ENCODE data around the gene CHTF18. TPM values are rescaled to one million over a fixed set of nuclear protein-coding genes. Genes with fewer than 3 reads are reported as not detected.
A peak's percentile ranks its signal among the peaks of the same experiment; 100 is the strongest.

The CHTF18 gene
- total and polyA plus RNA-seq, 10 of the 15 experiments (the other 5 are each of a cell fraction or from before 2014, with no cell fraction given), result 1.6 to 87.8 (median 19.4) TPM

- H3K36me3 ChIP-seq (ENCODE audit: control insufficient read depth in 2 of 2, insufficient read depth in 2 of 2, low read length in 1 of 2), result no peaks in the 10 kb centered on the region
- no peak for DNase-seq (ENCODE audit: low read depth, low spot score)
- no peak overlapping the region for H3K4me3 ChIP-seq
- H3K9me3 ChIP-seq (replicated peaks; ENCODE audit: control insufficient read depth, insufficient read depth, low read length), result no peaks in the 10 kb centered on the region
- H3K4me2 ChIP-seq (ENCODE audit: control insufficient read depth, insufficient read depth), result no peak overlapping the region
- ChIA-PET RAD21 (ENCODE audit: unreplicated experiment) (no interaction called here), CTCF (no interaction called here), SMC1A (ENCODE audit: uncharacterized antibody, unreplicated experiment) (no interaction called here), POLR2A (no interaction called here)
- in situ Hi-C loops (cut with MboI) (no loop called here), intact Hi-C loops (cut with micrococcal nuclease; ENCODE audit: unreplicated experiment) (no loop called here)
- H3K79me2 ChIP-seq (ENCODE audit: control insufficient read depth, insufficient read depth, low read length), result peaks cover 5% of the 10 kb centered on the region
- WGBS (ENCODE audit: insufficient coverage, insufficient replicate concordance, low lambda C conversion rate, missing lambda C conversion rate), result 11% methylated on average over 7 of the region's 7 CpGs
- H3K27ac ChIP-seq (ENCODE audit: control insufficient read depth, insufficient read depth), result no peak overlapping the region
- no peak overlapping the region for H3K9ac ChIP-seq (ENCODE audit: control insufficient read depth, insufficient read depth, low read length)
- no peak overlapping the region for H2AFZ ChIP-seq (ENCODE audit: control insufficient read depth, low read depth, low read length)
- no peak for ATAC-seq
- FAIRE-seq, result no peak
- TF ChIP-seq BCL11A (IDR thresholded peaks at IDR 0.05; ENCODE audit: low read depth, low read length) (no peak), SUZ12 (IDR thresholded peaks at IDR 0.05; ENCODE audit: unreplicated experiment) (no peak), POLR2A (IDR thresholded peaks at IDR 0.05; ENCODE audit: low read depth, low read length) (no peak; the same call in 1 of the 2 replicates), FOXK2 (IDR thresholded peaks at IDR 0.05) (no peak), CREB1 (IDR thresholded peaks at IDR 0.05; ENCODE audit: low read depth) (no peak), CHD4 (IDR thresholded peaks at IDR 0.05) (no peak), MXI1 (IDR thresholded peaks at IDR 0.05; ENCODE audit: low read depth, low read length) (no peak)
- H3K4me1 ChIP-seq (ENCODE audit: control insufficient read depth, insufficient read depth, low read length), result no peaks in the 10 kb centered on the region
- peaks cover 0 to 2% of the 10 kb centered on the region in 2 experiments; a peak in 3 of 4 replicates for H3K27me3 ChIP-seq (replicated peaks in 1 of 2; ENCODE audit: control insufficient read depth in 2 of 2, insufficient read depth in 2 of 2, low read length in 1 of 2)
- no TSS peak for BruUV-seq (replicated peaks)
- no peaks in the 10 kb centered on the region for H4K20me1 ChIP-seq (ENCODE audit: control insufficient read depth, insufficient read depth)
These were observed 14.0 kb downstream of the CHTF18 start for GRCh38 chr16:802461-802860.

GRCh38 chr16:802914-803753, 14.7 kb downstream of the CHTF18 start:
- no peak overlapping the region for H3K4me2 ChIP-seq (ENCODE audit: control insufficient read depth, insufficient read depth)
- H4K20me1 ChIP-seq (ENCODE audit: control insufficient read depth, insufficient read depth), result no peaks in the 10 kb centered on the region
- ChIA-PET SMC1A (ENCODE audit: uncharacterized antibody, unreplicated experiment) (no interaction called here), CTCF (interaction anchor here (1.1 kb wide), 1 partner anchor 161 kb away, joined by 3 read pairs; no protein-coding TSS in a partner anchor), RAD21 (ENCODE audit: unreplicated experiment) (no interaction called here), POLR2A (no interaction called here)
- no peaks in the 10 kb centered on the region for H3K9me3 ChIP-seq (replicated peaks; ENCODE audit: control insufficient read depth, insufficient read depth, low read length)
- in situ Hi-C loops (cut with MboI), result no loop called here
- H3K27me3 ChIP-seq (replicated peaks in 1 of 2; ENCODE audit: control insufficient read depth in 2 of 2, insufficient read depth in 2 of 2, low read length in 1 of 2), result peaks cover 0 to 2% of the 10 kb centered on the region in 2 experiments; a peak in 3 of 4 replicates
- WGBS (ENCODE audit: insufficient coverage, insufficient replicate concordance, low lambda C conversion rate, missing lambda C conversion rate), result 49% methylated on average over 33 of the region's 33 CpGs
- no peaks in the 10 kb centered on the region for H3K36me3 ChIP-seq (ENCODE audit: control insufficient read depth in 2 of 2, insufficient read depth in 2 of 2, low read length in 1 of 2)
- H3K9ac ChIP-seq (ENCODE audit: control insufficient read depth, insufficient read depth, low read length), result no peak overlapping the region
- BruUV-seq (replicated peaks), result no TSS peak
- intact Hi-C loops (cut with micrococcal nuclease; ENCODE audit: unreplicated experiment), result no loop called here
- peaks cover 6% of the 10 kb centered on the region for H3K79me2 ChIP-seq (ENCODE audit: control insufficient read depth, insufficient read depth, low read length)
- no peaks in the 10 kb centered on the region for H3K4me1 ChIP-seq (ENCODE audit: control insufficient read depth, insufficient read depth, low read length)
- H2AFZ ChIP-seq (ENCODE audit: control insufficient read depth, low read depth, low read length), result no peak overlapping the region
- no peak overlapping the region for H3K27ac ChIP-seq (ENCODE audit: control insufficient read depth, insufficient read depth)
- no peak for TF ChIP-seq ELK1 (IDR thresholded peaks at IDR 0.05; ENCODE audit: low read depth, low read length)
- 0 out of 2 replicates have a peak, but pooled peaks have one; percentile 29 for TF ChIP-seq POLR2A (IDR thresholded peaks at IDR 0.05; ENCODE audit: low read depth, low read length)
- FAIRE-seq (no peak), DNase-seq (ENCODE audit: low read depth, low spot score) (no peak), ATAC-seq (no peak)
- no peak overlapping the region for H3K4me3 ChIP-seq

Data from GM12878 (cell line).